GM12874 (cell line): ENCODE measurements around the gene KCNN3.

Source experiments
- CTCF ChIP-seq: IDR thresholded peaks from 2 replicates; pipeline ENCODE4 v1.5.1; 2011; ENCODE audit warnings: low read depth, mild to moderate bottlenecking, control low read depth, low read length, moderate library complexity; ENCODE audit not compliant: insufficient read depth

KCNN3 gene

DNA sequence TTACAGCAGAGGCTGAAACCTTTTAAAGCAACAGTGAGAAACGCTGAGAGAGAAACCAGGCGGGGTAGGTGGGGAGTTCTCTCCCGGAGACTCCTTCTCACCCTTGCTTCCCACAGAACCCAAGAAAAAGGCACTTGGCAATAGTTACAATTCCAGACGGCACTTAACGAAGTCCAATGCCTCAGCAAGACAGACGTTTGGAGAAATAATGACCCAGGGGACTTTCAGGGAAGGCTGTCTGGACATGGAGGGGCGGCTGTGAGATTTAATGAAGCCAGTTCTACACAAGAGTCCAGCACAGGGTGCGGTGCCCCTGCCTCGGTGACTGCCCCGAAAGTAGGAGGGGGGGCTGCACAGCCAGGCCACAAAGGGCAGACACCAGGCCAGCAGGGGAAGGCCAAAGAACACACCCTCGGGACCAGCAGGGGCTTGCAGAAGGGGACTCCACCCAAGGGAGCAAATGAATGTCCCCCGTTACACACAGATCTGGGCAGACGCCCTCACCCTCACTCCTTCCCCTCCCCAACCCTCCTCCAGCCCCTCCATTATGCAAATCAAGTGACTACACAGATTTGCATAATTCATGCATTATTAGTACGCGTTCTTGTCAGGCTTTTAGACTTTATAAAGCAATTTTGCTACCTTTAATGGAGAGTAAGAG, 26.3 kb downstream of the KCNN3 start:
- TF ChIP-seq CTCF, result no peak

GRCh38 chr1:154842635-154843034, 27.4 kb downstream of the KCNN3 start:
- no peak for TF ChIP-seq CTCF

- TF ChIP-seq CTCF, result no peak
These were observed 28.7 kb downstream of the KCNN3 start for GRCh38 chr1:154841384-154841783.

DNA sequence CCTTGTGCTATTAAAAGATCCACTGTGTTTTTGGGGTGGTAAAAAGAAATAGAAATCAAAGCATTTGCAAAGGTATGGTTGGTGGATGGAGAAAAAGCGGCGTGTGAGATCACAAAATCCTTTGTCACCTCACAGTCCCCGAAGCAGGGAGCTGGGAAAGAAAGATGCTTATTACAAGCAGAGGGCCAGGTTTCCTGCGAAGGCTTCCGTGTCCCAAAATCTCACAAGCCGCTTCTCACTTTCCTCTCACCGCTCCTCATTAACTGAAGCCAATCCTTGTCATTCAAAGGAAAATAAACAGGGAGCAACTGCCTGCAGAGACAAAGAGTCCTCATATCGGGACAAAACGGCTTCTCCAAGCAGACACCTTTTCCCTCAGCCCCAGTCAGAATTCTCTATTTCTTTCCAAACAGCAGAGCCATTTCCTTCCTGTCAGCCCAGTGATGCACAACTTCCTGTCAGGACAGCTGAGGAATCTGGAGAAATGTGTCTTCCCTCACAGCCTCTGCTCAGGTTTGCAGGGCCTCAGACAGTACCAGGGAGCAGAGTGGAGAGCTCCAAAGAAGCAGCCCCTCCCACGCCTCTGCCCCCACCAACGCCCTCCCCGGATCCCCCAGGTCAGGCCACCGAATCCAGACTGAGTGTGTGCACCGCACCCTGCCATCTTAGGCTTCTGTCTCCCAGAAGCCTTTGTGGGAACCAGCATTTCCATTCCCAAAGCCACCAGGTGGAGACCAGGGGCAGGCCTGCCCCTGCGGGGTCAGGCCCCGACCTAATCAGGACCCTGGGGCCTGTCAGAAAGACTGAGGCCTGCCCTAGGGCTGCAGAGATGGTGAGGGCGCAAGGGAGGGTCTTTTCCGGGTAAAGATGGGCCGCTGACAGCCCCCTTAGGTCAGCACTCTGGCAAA, 29.6 kb downstream of the KCNN3 start:
- no peak for TF ChIP-seq CTCF

DNA sequence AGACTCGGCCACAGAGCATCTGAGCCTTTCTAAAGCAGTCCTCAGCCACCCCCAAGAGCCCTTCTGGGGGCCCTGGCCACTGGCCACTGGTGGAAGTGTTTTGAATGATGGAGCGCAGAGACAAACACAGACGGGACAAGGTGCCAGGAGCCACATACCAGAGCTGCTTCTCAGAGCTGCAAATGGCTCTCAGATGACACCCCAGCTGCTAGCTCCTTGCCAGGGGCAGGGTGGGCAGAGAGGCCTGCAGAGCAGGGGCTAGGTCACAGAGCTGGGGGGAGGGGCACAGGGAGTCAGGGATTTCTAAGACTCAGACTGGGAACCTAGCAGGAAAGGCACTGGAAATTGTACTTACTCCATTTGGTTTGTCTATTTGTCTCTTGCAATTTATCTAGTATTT, 30.4 kb downstream of the KCNN3 start:
- TF ChIP-seq CTCF, result no peak

DNA sequence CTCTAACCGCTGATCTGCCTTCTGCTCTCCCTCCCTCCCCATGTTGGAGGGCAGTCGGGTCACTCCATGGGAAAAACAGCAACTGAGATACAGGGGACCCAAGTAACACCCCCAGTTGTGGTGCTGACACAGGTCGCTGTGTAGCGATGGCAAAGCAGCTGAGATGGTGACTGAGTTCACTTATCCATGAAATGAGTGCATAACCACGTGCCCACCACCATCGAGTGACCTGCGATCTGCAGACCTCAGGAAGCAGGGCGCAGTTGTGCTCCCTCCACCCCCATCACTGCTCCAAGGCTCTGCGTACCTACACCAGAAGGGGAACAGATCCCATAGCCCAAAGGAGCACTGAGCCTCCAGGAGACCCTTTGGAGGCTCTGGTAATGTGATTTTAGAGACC, 31.1 kb downstream of the KCNN3 start:
- TF ChIP-seq CTCF, result no peak

GRCh38 chr1:154838461-154838860, 31.6 kb downstream of the KCNN3 start:
- no peak for TF ChIP-seq CTCF
